ENCODE data around the gene MAIP1. TPM values are rescaled to one million over a fixed set of nuclear protein-coding genes. Genes with fewer than 3 reads are reported as not detected.
"Not testable (repeated sequence)": the region's sequence is repeated elsewhere in the genome, so short reads cannot be mapped to it uniquely, and the experiment has no call there.

Gene MAIP1
- total and polyA plus RNA-seq, 2 of the 4 experiments (the other 2 are of a cell fraction), result 14.2 to 16.8 TPM

DNA sequence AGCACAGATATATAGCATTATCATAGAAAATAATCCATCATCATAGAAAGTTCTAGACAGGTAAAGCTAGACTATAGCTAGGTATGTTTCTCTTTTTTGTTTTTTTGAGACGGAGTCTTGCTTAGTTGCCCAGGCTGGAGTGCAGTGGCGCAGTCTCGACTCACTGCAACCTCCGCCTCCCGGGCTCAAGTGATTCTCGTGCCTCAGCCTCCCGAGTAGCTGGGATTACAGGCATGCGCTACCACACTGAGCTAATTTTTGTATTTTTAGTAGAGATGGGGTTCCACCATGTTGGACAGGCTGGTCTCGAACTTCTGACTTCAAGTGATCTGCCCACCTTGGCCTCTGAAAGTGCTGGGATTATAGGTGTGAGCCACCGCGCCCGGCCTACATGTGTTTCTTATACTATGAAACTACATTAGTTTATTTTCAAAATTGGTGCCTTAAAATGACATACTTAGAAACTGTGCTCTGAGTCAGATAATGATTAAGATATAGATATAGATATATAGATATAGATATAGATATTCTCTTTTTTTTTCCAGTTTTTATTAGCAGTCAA, 42.7 kb upstream of the MAIP1 start:
- H3K27ac ChIP-seq (ENCODE audit: insufficient read depth, low read length); H2BK120ac ChIP-seq (ENCODE audit: low read depth, low read length); H4K91ac ChIP-seq (ENCODE audit: insufficient read depth, low read depth, low read length); H2BK5ac ChIP-seq (ENCODE audit: low read depth, low read length, poor library complexity, severe bottlenecking); ATAC-seq (ENCODE audit: low read depth); in situ Hi-C loops (cut with MboI; ENCODE audit: low sequenced_read_pairs); H3K14ac ChIP-seq (replicated peaks; ENCODE audit: low read depth, low read length); H4K8ac ChIP-seq (ENCODE audit: low read depth in 2 of 2, low read length in 2 of 2); H2BK20ac ChIP-seq (ENCODE audit: low read depth, low read length); H2AK9ac ChIP-seq (replicated peaks; ENCODE audit: low read depth, low read length, poor library complexity); intact Hi-C loops (cut with micrococcal nuclease); H3K36me3 ChIP-seq (ENCODE audit: control insufficient read depth, insufficient read depth, low read length); H3K56ac ChIP-seq (ENCODE audit: extremely low read depth, insufficient read depth, low read length); CTCF ChIA-PET; POLR2A ChIA-PET (ENCODE audit: unreplicated experiment); H2AFZ ChIP-seq (replicated peaks; ENCODE audit: low read length, poor library complexity); H4K5ac ChIP-seq (ENCODE audit: low read depth, low read length); H3K27me3 ChIP-seq (ENCODE audit: control insufficient read depth, insufficient read depth, low read length); DNase-seq; H3K9me1 ChIP-seq (ENCODE audit: insufficient read depth, low read length); H2BK15ac ChIP-seq (ENCODE audit: low read depth, low read length); dilution Hi-C loops (cut with HindIII; ENCODE audit: low sequenced_read_pairs, unreplicated experiment); H3K4ac ChIP-seq (ENCODE audit: low read depth, low read length); H3K4me1 ChIP-seq (ENCODE audit: control insufficient read depth, insufficient read depth, low read length); H3K9me3 ChIP-seq (ENCODE audit: control insufficient read depth, insufficient read depth, low read length); H3K18ac ChIP-seq (ENCODE audit: low read depth, low read length); H3K23ac ChIP-seq (ENCODE audit: low read depth, low read length); H2AK5ac ChIP-seq (ENCODE audit: low read depth, low read length): not testable (repeated sequence)
- H3K4me2 ChIP-seq (ENCODE audit: low read depth, low read length), result peak overlapping the region; percentile 76
- peaks cover 19% of the 10 kb centered on the region; the same call in 1 of the 2 replicates for H4K20me1 ChIP-seq (ENCODE audit: insufficient read depth, low read length)
- 100% methylated on average over 4 of the region's 12 CpGs; no CpG with 5 or more reads in 1 of the 2 experiments for WGBS, 2 experiments (ENCODE audit: extremely low coverage in 2 of 2, insufficient read length in 1 of 2)
- H3K9ac ChIP-seq (ENCODE audit: low read depth, low read length), result peak overlapping the region; percentile 87; the same call in 1 of the 2 replicates
- TSS peak; percentile 31 for BruUV-seq (replicated peaks)
- H3K79me1 ChIP-seq (ENCODE audit: low read depth in 1 of 2, low read length in 2 of 2), result peaks cover 8 to 22% of the 10 kb centered on the region in 2 experiments
- peak overlapping the region; percentile 80 for H3K4me3 ChIP-seq (ENCODE audit: insufficient read depth, low read depth, low read length)
